Sigmoid colon (tissue), 7 donors: Measurements from ENCODE around the gene IFITM10. TPM values are rescaled to one million over a fixed set of nuclear protein-coding genes. Genes with fewer than 3 reads are reported as not detected.

ENCODE experiments used
- DNase-seq: peaks from one replicate; pipeline ENCODE4 v3.0.0-alpha.2; 2019
- H3K27ac ChIP-seq, 4 donors: fragments of 200-600 bp; sonication (generic); one replicate each; pipeline ENCODE4 v1.5.1; 2016 to 2019; ENCODE audit warnings: mild to moderate bottlenecking in 1 of 4
- H3K27me3 ChIP-seq, 3 donors: fragments of 200-600 bp; sonication (generic); one replicate each; pipeline ENCODE4 v1.5.1; 2019; ENCODE audit warnings: mild to moderate bottlenecking in 1 of 3
- H3K36me3 ChIP-seq, 4 donors: fragments of 200-600 bp; sonication (generic); one replicate each; pipeline ENCODE4 v1.5.1; 2016 to 2019
- H3K4me1 ChIP-seq, 4 donors: fragments of 200-600 bp; sonication (generic); one replicate each; pipeline ENCODE4 v1.5.1; 2017 to 2019
- H3K4me3 ChIP-seq, 4 donors: fragments of 200-600 bp; sonication (generic); one replicate each; pipeline ENCODE4 v1.5.1; 2017 to 2019; ENCODE audit warnings: mild to moderate bottlenecking in 2 of 4, moderate library complexity in 1 of 4
- H3K9me3 ChIP-seq, 4 donors: fragments of 200-600 bp in 3 of 4; sonication (generic) in 3 of 4; one replicate each; pipeline versions ENCODE4 v1.5.1 to v1.6.1; 2013 to 2019
- CTCF ChIP-seq, 4 experiments: fragments of 450-650 bp in 3 of 4; fragments of 200-600 bp in 1 of 4; IDR thresholded peaks; one replicate each; pipeline ENCODE4 v1.5.1; 2016 to 2019; ENCODE audit warnings: antibody characterized with exemption in 4 of 4, mild to moderate bottlenecking in 3 of 4, moderate library complexity in 2 of 4
- EP300 ChIP-seq, 4 donors: sonication (generic); formaldehyde crosslinking; IDR thresholded peaks; one replicate each; pipeline ENCODE4 v1.6.1; 2017; ENCODE audit warnings: antibody characterized with exemption in 4 of 4
- POLR2A ChIP-seq, 2 donors: fragments of 450-650 bp; IDR thresholded peaks; one replicate each; pipeline ENCODE4 v1.6.1; 2016; ENCODE audit warnings: antibody characterized with exemption in 2 of 2, mild to moderate bottlenecking in 2 of 2, moderate library complexity in 2 of 2
- POLR2AphosphoS5 ChIP-seq, 4 donors: sonication (generic); formaldehyde crosslinking; IDR thresholded peaks; one replicate each; pipeline ENCODE4 v1.6.1; 2017; ENCODE audit warnings: antibody characterized with exemption in 4 of 4
- WGBS, 2 donors: extraction: QIAGEN DNeasy Blood & Tissue Kit; methylation state at CpG; one replicate each; pipeline ENCODE4 v1.1.7; 2013; 5-methylcytosine and 5-hydroxymethylcytosine counted together
- intact Hi-C: fragments of 100-400 bp; cut with DNase I; formaldehyde crosslinking; loops from one replicate; pipeline ENCODE4 v1.15.1; 2023
- polyA plus RNA-seq, 3 donors: library from polyadenylated mRNA; stranded (reverse); fragments of 200-250 nt; gene quantifications; one replicate each; pipeline ENCODE4 v1.2.3, GENCODE V29; 2013
- total RNA-seq, 4 donors: library from RNA; depleted of rRNA; stranded (reverse); fragments of >200 nt; gene quantifications; one replicate each; pipeline ENCODE4 v1.1.0, GENCODE V29; 2016
- donor health status: healthy with polysubstance abuse.
- donor health status: Bipolar disorder and iron deficiency.
- donor health status: healthy.

The IFITM10 gene
- total and polyA plus RNA-seq, 7 donors, result 0.36 to 1.4 (median 0.60) TPM; not detected in 2

- intact Hi-C loops, result no loop called here
- no peak for DNase-seq
- peaks cover 0 to 34% (median 19%) of the 10 kb centered on the region in 3 donors for H3K27me3 ChIP-seq
These were observed 9.4 kb downstream of the IFITM10 start for GRCh38 chr11:1740786-1741530.

GRCh38 chr11:1739576-1739975, 10.8 kb downstream of the IFITM10 start:
- intact Hi-C loops, result no loop called here
- no peaks in the 10 kb centered on the region for H3K36me3 ChIP-seq

More at GRCh38 chr11:1740786-1741530, 9.4 kb downstream of the IFITM10 start:
- TF ChIP-seq EP300 (IDR thresholded peaks at IDR 0.05), result no peak
- no peak for TF ChIP-seq CTCF (IDR thresholded peaks at IDR 0.05)
- no peak for TF ChIP-seq POLR2A (IDR thresholded peaks at IDR 0.05)
- TF ChIP-seq POLR2AphosphoS5 (IDR thresholded peaks at IDR 0.05), result no peak
- Histone ChIP-seq H3K36me3 (no peaks in the 10 kb centered on the region), H3K4me1 (no peaks in the 10 kb centered on the region), H3K4me3 (no peak overlapping the region), H3K27ac (no peak overlapping the region), H3K9me3 (peaks cover 3 to 13% (median 10%) of the 10 kb centered on the region in 4 donors)
- WGBS, 2 donors, result 89 to 91% methylated on average over 8 of the region's 8 CpGs

DNA sequence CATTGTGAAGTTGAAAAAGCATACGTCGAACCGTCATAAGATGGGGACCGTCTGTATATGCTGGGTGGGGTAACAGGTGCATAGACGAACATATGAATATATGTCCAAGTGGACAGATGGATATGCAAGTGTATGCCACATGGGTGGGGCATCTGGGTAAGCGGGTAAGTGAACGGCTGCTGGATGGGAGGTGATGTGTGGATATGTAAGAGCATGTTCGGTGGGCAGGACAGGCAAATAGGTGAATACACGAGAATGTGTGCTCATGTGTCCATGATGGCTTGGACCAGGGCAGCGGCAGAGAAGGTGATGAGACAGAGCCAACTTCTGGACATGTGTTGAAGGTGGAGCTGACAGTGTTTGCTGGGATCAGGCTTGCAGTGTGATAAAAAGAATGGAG, 12.0 kb downstream of the IFITM10 start:
- H3K27me3 ChIP-seq, result peaks cover 0 to 60% (median 38%) of the 10 kb centered on the region in 3 donors
- WGBS, 2 donors, result 90 to 95% methylated on average over 10 of the region's 10 CpGs
- H3K9me3 ChIP-seq, result peaks cover 3 to 13% (median 10%) of the 10 kb centered on the region in 4 donors
- H3K36me3 ChIP-seq, result no peaks in the 10 kb centered on the region
- no peak overlapping the region for H3K4me3 ChIP-seq
- intact Hi-C loops, result no loop called here
- H3K27ac ChIP-seq, result no peak overlapping the region
- TF ChIP-seq CTCF (IDR thresholded peaks at IDR 0.05) (no peak), POLR2A (IDR thresholded peaks at IDR 0.05) (no peak), POLR2AphosphoS5 (IDR thresholded peaks at IDR 0.05) (no peak), EP300 (IDR thresholded peaks at IDR 0.05) (no peak)
- no peak for DNase-seq
- no peaks in the 10 kb centered on the region for H3K4me1 ChIP-seq

More at GRCh38 chr11:1739576-1739975, 10.8 kb downstream of the IFITM10 start:
- Histone ChIP-seq H3K27me3 (peaks cover 0 to 48% (median 27%) of the 10 kb centered on the region in 3 donors), H3K4me3 (no peak overlapping the region), H3K27ac (no peak overlapping the region), H3K4me1 (no peaks in the 10 kb centered on the region), H3K9me3 (peaks cover 3 to 13% (median 10%) of the 10 kb centered on the region in 4 donors)
- 72 to 80% methylated on average over 8 of the region's 8 CpGs for WGBS, 2 donors
- TF ChIP-seq POLR2A (IDR thresholded peaks at IDR 0.05), result no peak
- TF ChIP-seq POLR2AphosphoS5 (IDR thresholded peaks at IDR 0.05), result no peak
- no peak for TF ChIP-seq CTCF (IDR thresholded peaks at IDR 0.05)
- no peak for TF ChIP-seq EP300 (IDR thresholded peaks at IDR 0.05)
- no peak for DNase-seq

DNA sequence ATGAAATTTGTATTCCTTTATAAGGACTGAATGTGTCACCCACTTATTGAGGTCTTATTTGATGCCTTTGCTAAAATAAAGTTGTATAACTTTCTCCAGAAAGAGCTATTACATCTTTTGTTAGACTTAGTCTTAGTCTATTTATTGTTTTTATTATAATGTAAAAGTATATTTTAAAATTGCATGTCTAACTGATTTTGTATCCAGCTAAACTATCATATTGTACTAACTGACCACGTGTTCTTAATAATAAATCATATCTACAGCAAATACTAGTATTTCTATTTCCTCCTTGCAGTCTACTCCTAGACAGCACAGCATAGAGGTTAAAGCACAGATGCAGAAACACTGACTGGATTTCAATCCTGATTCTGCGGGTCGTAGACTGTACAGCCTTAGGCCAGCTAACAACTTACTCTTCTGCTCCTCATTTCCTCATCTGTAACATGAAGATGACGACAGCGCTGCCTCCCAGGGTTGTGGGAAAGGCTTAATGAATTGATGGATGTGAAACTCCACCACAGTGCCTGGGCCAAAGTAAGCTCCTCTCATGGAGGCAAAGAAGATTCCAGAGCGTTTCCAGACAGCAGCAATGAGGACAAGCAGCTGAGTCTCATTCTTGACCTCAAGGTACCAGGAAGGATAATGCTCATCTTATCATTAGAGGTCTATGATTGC, 13.2 kb downstream of the IFITM10 start:
- H3K36me3 ChIP-seq, result no peaks in the 10 kb centered on the region
- TF ChIP-seq CTCF (IDR thresholded peaks at IDR 0.05) (no peak), POLR2AphosphoS5 (IDR thresholded peaks at IDR 0.05) (no peak), EP300 (IDR thresholded peaks at IDR 0.05) (no peak), POLR2A (IDR thresholded peaks at IDR 0.05) (no peak)
- H3K27ac ChIP-seq, result no peak overlapping the region
- no peak overlapping the region for H3K4me3 ChIP-seq
- H3K9me3 ChIP-seq, result peaks cover 3 to 13% (median 10%) of the 10 kb centered on the region in 4 donors
- intact Hi-C loops, result no loop called here
- peaks cover 0 to 71% (median 48%) of the 10 kb centered on the region in 3 donors for H3K27me3 ChIP-seq
- H3K4me1 ChIP-seq, result no peaks in the 10 kb centered on the region
- no peak for DNase-seq
- WGBS, 2 donors, result 85 to 87% methylated on average over 6 of the region's 6 CpGs
